IPS DF 6.9 (cell line): Measurements from ENCODE around the gene SPTAN1.
"Not testable (repeated sequence)": the region's sequence is repeated elsewhere in the genome, so short reads cannot be mapped to it uniquely, and the experiment has no call there.

ENCODE experiments used
- DNase-seq: peaks from one replicate; pipeline ENCODE4 v3.0.0-alpha.2; 2013; ENCODE audit warnings: low read depth, low spot score
- H3K27ac ChIP-seq: one replicate; pipeline ENCODE4 v1.5.1; 2013; ENCODE audit warnings: low read length, control low read depth
- H3K27me3 ChIP-seq: 2 replicates; pipeline ENCODE4 v1.6.1; 2013; ENCODE audit warnings: mild to moderate bottlenecking, low read length; ENCODE audit not compliant: control insufficient read depth, insufficient read depth
- H3K36me3 ChIP-seq: 2 replicates; pipeline ENCODE4 v1.6.1; 2013; ENCODE audit warnings: low read length; ENCODE audit not compliant: control insufficient read depth, insufficient read depth
- H3K4me1 ChIP-seq: 2 replicates; pipeline ENCODE4 v1.6.1; 2013; ENCODE audit warnings: low read length; ENCODE audit not compliant: control insufficient read depth, insufficient read depth
- H3K4me3 ChIP-seq: 2 replicates; pipeline ENCODE4 v1.5.1; 2013; ENCODE audit warnings: mild to moderate bottlenecking, low read length
- H3K9me3 ChIP-seq: 2 replicates; pipeline ENCODE4 v1.6.1; 2013; ENCODE audit warnings: low read length, inconsistent platforms; ENCODE audit not compliant: control insufficient read depth, insufficient read depth
- WGBS: extraction: QIAGEN DNeasy Blood & Tissue Kit; methylation state at CpG from one replicate; pipeline ENCODE4 v1.1.7; 2013; ENCODE audit warnings: mixed read lengths, missing lambda C conversion rate; ENCODE audit not compliant: insufficient read length, insufficient coverage; 5-methylcytosine and 5-hydroxymethylcytosine counted together

Gene SPTAN1

DNA sequence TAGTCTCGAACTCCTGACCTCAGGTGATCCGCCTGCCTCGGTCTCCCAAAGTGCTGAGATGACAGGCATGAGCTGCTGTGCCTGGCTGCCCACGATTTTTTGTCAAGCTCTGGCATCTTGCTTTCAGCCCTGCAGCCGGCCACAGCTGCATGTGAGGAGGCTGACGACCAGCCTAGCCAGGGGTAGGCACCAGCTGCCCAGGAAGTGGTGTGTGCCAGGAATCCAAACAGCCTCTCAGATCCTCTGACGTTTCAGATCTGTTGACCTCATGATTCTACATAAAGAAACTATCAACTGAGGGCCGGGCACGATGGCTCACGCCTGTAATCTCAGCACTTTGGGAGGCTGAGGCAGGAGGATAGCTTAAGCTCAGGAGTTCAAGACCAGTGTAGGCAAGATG lies 85.3 kb downstream of the SPTAN1 start:
- Histone ChIP-seq H3K4me1 (peaks cover 7% of the 10 kb centered on the region), H3K36me3 (peaks cover 32% of the 10 kb centered on the region), H3K4me3 (no peak overlapping the region), H3K9me3 (no peaks in the 10 kb centered on the region), H3K27ac (no peak overlapping the region), H3K27me3 (no peaks in the 10 kb centered on the region)
- WGBS, result no CpG with 5 or more reads among the region's 10 CpGs
- no peak for DNase-seq

DNA sequence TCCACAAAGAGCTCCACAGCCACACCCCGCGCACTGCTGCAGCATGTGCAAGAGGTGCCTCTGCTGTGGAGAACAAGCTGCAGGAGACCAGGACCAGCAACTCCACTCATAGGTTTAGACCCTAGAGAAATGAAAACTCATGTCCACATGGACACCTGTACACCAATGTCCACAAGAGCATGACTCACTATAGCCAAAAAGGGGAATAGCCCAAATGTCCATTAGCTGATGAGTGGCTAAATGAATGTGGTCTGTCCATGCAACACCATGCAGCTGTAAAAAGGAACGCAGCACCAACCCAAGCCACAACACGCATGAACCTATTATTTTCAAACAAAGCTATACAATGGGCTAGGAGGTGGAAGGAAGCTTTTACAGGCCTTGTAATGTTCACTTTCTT lies 86.2 kb downstream of the SPTAN1 start:
- H3K36me3 ChIP-seq, result peaks cover 24% of the 10 kb centered on the region
- DNase-seq, result no peak
- no CpG with 5 or more reads among the region's 4 CpGs for WGBS
- H3K4me3 ChIP-seq, result no peak overlapping the region
- H3K27me3 ChIP-seq, result no peaks in the 10 kb centered on the region
- H3K27ac ChIP-seq, result no peak overlapping the region
- H3K9me3 ChIP-seq, result no peaks in the 10 kb centered on the region
- H3K4me1 ChIP-seq, result peaks cover 7% of the 10 kb centered on the region

DNA sequence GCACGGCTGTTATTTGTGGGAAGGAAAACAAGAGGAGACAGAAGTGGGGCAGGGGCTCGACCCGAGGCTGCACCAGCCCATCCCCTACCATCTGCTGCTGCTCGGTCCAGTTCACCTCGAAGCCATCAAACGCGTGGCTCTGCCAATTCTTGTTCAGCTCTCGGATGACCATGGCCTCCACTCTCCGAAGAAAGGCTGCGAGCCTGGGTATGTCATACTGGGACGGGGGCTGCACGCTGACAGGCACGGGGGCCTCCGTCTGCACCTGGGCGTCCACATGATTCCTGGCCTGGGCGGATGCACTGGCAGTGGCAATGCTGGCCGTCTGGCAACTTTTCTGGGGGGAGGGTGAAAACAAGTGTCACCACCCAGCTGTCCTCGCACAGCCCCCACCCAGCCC lies 88.2 kb downstream of the SPTAN1 start:
- Histone ChIP-seq H3K27ac (no peak overlapping the region), H3K36me3 (peaks cover 15% of the 10 kb centered on the region; the same call in 1 of the 2 replicates), H3K9me3 (no peaks in the 10 kb centered on the region), H3K27me3 (no peaks in the 10 kb centered on the region), H3K4me3 (no peak overlapping the region), H3K4me1 (peaks cover 5% of the 10 kb centered on the region)
- no peak for DNase-seq
- WGBS, result no CpG with 5 or more reads among the region's 18 CpGs

DNA sequence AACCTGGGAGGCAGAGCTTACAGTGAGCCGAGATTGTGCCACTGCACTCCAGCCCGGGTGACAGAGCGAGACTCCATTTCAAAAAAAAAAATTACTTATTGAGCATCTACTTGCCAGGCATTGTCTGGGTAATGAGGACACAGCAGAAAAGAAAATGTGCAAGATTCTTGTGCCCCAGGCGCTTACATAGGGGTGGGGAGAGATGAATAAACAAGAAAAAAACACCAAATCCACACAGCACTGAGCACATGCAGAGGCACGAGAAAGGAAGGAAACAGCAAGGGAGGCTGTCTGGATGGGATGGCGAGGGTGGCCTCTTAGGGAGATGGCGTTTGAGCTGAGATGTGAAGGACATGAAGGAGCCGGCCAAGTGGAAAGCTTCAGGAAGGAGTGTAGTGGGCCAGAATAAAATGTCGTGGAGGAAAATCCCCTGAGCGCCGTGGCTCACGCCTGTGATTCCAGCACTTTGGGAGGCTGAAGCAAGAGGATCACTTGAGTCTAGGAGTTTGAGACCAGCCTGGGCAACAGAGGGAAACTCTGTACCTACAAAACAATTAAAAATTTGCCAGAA lies 90.4 kb downstream of the SPTAN1 start:
- WGBS, result no CpG with 5 or more reads among the region's 12 CpGs
- no peaks in the 10 kb centered on the region for H3K27me3 ChIP-seq
- DNase-seq, result no peak
- no peaks in the 10 kb centered on the region for H3K9me3 ChIP-seq
- no peaks in the 10 kb centered on the region for H3K4me1 ChIP-seq
- no peak overlapping the region for H3K4me3 ChIP-seq
- peaks cover 9% of the 10 kb centered on the region; the same call in 1 of the 2 replicates for H3K36me3 ChIP-seq
- no peak overlapping the region for H3K27ac ChIP-seq

DNA sequence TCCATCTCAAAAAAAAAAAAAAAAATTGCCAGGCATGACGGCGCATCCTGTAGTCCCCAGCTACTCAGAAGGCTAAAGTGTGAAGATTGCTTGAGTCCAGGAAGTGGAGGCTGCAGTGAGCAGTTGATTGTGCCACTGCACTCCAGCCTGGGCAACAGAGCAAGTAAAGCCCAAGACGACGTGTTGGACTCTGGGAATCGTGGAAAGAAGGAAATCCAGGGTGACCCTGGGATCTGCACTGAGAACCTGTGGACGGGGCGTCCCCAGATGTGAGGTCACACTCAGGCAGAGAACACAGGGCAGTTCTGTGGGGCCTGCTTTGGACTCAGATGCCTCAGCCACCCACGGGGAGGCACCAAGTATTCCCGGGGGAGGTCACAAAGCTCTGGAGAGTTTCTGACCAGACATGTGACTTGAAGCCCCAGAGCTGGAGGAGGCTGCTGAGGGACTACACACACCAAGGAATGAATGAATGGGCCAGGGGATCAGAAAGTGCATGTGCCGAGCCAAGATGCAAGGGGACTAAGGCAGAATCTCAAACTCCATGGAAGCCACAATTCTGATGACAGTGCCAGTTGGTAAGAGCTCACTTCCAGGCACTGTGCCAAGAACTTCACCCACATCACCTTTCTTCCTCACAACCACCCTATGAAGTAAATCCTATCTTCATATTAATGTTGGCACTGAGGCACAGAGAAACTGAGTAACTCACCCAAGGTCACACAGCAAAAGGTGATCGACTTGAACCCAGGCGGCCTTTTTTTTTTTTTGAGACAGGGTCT lies 91.3 kb downstream of the SPTAN1 start:
- H3K9me3 ChIP-seq, result no peaks in the 10 kb centered on the region
- H3K27me3 ChIP-seq, result no peaks in the 10 kb centered on the region
- no peak overlapping the region for H3K4me3 ChIP-seq
- peaks cover 6% of the 10 kb centered on the region; the same call in 1 of the 2 replicates for H3K36me3 ChIP-seq
- no CpG with 5 or more reads among the region's 12 CpGs for WGBS
- no peak for DNase-seq
- no peak overlapping the region for H3K27ac ChIP-seq
- no peaks in the 10 kb centered on the region for H3K4me1 ChIP-seq

DNA sequence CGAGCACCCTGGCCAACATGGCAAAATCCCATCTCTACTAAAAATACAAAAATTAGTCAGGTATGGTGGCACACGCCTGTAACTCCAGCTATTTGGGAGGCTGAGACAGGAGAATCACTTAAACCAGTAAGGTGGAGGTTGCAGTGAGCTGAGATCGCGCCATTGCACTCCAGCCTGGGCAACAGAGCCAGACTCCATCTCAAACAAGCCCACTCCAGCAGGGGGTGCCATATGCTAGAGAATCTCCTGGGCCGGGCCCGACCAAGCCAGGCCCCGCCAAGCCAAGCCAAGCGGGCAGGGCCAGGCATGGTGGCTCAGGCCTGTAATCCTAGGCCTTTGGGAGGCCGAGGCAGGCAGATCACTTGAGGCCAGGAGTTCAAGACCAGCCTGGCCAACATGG lies 95.8 kb downstream of the SPTAN1 start:
- H3K36me3 ChIP-seq, H3K4me3 ChIP-seq, H3K27ac ChIP-seq, H3K4me1 ChIP-seq, H3K27me3 ChIP-seq, DNase-seq, H3K9me3 ChIP-seq: not testable (repeated sequence)
- no CpG with 5 or more reads among the region's 9 CpGs for WGBS

DNA sequence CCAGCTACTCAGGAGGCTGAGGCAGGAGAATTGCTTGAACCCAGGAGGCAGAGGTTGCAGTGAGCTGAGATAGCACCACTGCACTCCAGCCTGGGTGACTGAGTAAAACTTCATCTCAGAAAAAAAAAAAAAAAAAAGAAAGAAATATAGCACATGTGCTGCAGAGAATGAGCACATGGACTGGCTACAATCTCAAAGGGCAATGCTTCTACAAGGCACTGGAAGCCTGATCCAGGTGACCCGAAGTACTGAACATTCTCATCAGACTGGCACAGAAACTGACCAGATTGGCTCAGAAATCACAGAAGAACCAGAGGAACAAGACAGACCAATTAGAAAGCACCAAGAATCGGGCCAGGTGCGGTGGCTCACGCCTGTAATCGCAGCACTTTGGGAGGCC lies 99.4 kb downstream of the SPTAN1 start:
- Histone ChIP-seq H3K4me1 (no peaks in the 10 kb centered on the region), H3K9me3 (no peaks in the 10 kb centered on the region), H3K27me3 (no peaks in the 10 kb centered on the region), H3K36me3 (no peaks in the 10 kb centered on the region), H3K27ac (no peak overlapping the region), H3K4me3 (no peak overlapping the region)
- WGBS, result no CpG with 5 or more reads among the region's 5 CpGs
- no peak for DNase-seq

DNA sequence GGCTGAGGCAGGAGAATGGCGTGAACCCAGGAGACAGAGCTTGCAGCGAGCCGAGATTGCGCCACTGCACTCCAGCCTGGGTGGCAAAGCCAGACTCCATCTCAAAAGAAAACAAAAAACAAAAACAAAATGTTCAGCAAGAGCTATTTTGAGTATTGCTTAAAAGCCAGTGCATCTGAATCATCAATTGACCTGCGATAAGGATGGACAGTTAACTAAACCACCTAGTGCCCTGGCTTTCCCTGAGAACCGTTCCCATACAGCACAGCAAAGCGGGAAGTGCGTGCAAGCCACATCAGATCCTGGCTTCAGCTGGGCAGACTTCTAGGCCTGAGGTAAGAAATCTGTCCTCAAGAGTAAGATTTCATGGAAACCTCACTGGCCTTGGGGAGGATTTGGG lies 101.5 kb downstream of the SPTAN1 start:
- DNase-seq, result no peak
- Histone ChIP-seq H3K4me3 (no peak overlapping the region), H3K27ac (no peak overlapping the region), H3K36me3 (no peaks in the 10 kb centered on the region), H3K9me3 (no peaks in the 10 kb centered on the region), H3K27me3 (no peaks in the 10 kb centered on the region), H3K4me1 (no peaks in the 10 kb centered on the region)
- WGBS, result no CpG with 5 or more reads among the region's 8 CpGs

DNA sequence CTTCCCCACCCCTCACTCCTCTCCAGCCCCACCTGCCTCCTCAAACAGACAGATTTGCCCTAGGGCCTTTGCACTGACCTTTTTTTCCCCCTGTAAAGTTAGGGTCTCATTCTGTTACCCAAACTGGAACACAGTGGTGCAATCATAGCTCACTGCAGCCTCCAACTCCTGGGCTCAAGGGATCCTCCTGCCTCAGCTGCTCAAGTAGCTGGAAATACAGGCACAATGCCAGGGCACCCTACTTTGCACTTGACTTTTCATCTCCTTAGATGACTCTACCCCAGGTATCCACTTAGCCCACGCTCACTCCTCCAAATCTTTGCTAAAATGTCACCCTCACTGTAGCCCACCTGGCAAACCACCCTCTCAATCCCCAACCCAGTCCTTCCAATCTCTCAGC lies 102.1 kb downstream of the SPTAN1 start:
- Histone ChIP-seq H3K9me3 (no peaks in the 10 kb centered on the region), H3K27ac (no peak overlapping the region), H3K4me1 (no peaks in the 10 kb centered on the region), H3K4me3 (no peak overlapping the region), H3K27me3 (no peaks in the 10 kb centered on the region), H3K36me3 (no peaks in the 10 kb centered on the region)
- no CpG with 5 or more reads among the region's 1 CpG for WGBS
- DNase-seq, result no peak

DNA sequence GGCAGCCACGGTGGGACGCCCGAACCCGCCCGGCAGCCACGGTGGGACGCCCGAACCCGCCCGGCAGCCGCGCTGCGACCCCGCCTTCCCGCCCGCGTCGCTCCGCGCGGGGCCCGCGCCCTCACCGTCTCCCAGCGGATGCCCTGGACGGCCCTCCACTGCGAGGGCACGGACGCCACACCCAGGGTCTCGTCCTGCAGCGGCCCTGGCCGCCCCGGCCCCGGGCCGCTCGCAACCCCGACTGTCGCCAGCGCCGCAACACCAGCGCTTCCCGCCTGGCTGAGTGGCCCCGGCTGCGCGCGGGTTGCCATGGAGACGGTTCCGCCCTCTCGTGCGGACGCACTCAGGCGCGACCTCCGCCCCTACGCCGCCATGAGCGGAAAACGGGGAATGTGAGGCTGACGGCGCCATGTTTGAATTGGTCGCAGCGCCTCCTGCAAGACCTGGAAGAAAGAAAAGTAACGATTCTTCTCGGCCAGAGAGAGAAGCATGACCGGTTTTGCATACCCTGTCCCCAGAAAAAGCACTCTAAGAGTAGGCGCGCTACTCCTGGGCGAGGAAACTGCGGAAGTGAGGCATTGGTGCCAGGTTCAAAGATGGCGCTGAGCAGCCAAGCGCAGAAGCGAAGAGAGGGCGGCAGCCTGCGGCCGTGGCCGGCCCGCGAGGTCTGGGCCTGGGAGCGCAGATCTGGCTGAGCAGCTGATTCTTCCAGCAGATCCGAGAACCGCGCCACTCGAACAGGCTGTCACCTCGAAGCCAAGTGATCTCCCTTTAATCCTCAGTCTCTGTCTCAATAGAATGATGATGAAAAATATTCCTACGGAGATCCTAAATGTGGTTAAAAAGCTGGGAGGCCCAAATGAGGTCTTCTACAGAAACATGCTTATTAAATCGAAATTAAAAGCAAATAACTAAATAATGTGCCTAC lies 104.3 kb downstream of the SPTAN1 start, which contains the start of gene DYNC2I2:
Gene DYNC2I2 (minus strand): TSS at position 432 of the 928 bp plus-strand sequence. CDS start 121 bp downstream, at position 311.
- no CpG with 5 or more reads among the region's 86 CpGs for WGBS
- Histone ChIP-seq H3K4me3 (peak within 1 kb of the TSS; percentile 80), H3K9me3 (no peaks in the 10 kb centered on the region), H3K4me1 (no peaks in the 10 kb centered on the region), H3K27me3 (no peaks in the 10 kb centered on the region), H3K36me3 (no peaks in the 10 kb centered on the region), H3K27ac (no peak within 1 kb of the TSS)
- DNase-seq, result peak; percentile 83
